GM18951 (cell line): ENCODE data around the gene PCP4.

Source experiments
- POLR2A ChIP-seq: IDR thresholded peaks from 4 replicates; pipeline ENCODE4 v1.6.1; 2011; ENCODE audit warnings: mild to moderate bottlenecking; ENCODE audit not compliant: insufficient read length, insufficient read depth; ENCODE audit errors: extremely low read depth
- in situ Hi-C: fragments of 300-500 bp; cut with MboI; formaldehyde crosslinking; loops from one replicate; pipeline ENCODE4 v1.12.0; 2022; ENCODE audit warnings: low sequenced_read_pairs, mixed read lengths, inconsistent platforms; ENCODE audit not compliant: unreplicated experiment

Gene PCP4

GRCh38 chr21:39913706-39914305 lies 46.6 kb downstream of the PCP4 start:
- in situ Hi-C loops, result no loop called here
- TF ChIP-seq POLR2A, result no peak

GRCh38 chr21:39915881-39916280 lies 48.6 kb downstream of the PCP4 start:
- in situ Hi-C loops, result no loop called here
- no peak for TF ChIP-seq POLR2A

GRCh38 chr21:39918558-39918957 lies 51.3 kb downstream of the PCP4 start:
- no peak for TF ChIP-seq POLR2A
- in situ Hi-C loops, result no loop called here

GRCh38 chr21:39923476-39923875 lies 56.2 kb downstream of the PCP4 start:
- in situ Hi-C loops, result no loop called here
- TF ChIP-seq POLR2A, result no peak

- TF ChIP-seq POLR2A, result no peak
- in situ Hi-C loops, result no loop called here
Observed at GRCh38 chr21:39924577-39925308, 57.5 kb downstream of the PCP4 start.

- in situ Hi-C loops, result no loop called here
- no peak for TF ChIP-seq POLR2A
Observed at GRCh38 chr21:39927304-39927886, 60.2 kb downstream of the PCP4 start.

- in situ Hi-C loops, result no loop called here
- no peak for TF ChIP-seq POLR2A
Observed at GRCh38 chr21:39932335-39932734, 65.1 kb downstream of the PCP4 start.

- TF ChIP-seq POLR2A, result no peak
- in situ Hi-C loops, result no loop called here
Observed at GRCh38 chr21:39934895-39935294, 67.7 kb downstream of the PCP4 start.

GRCh38 chr21:39935716-39936115 lies 68.5 kb downstream of the PCP4 start:
- in situ Hi-C loops, result no loop called here
- TF ChIP-seq POLR2A, result no peak

- in situ Hi-C loops, result no loop called here
- no peak for TF ChIP-seq POLR2A
Observed at GRCh38 chr21:39938086-39938625, 70.9 kb downstream of the PCP4 start.

- in situ Hi-C loops, result no loop called here
- TF ChIP-seq POLR2A, result no peak
Observed at GRCh38 chr21:39946199-39946598, 79.0 kb downstream of the PCP4 start.

GRCh38 chr21:39947031-39947430 lies 79.8 kb downstream of the PCP4 start:
- in situ Hi-C loops, result no loop called here
- TF ChIP-seq POLR2A, result no peak

GRCh38 chr21:39951183-39952101 lies 84.2 kb downstream of the PCP4 start:
- TF ChIP-seq POLR2A, result no peak
- in situ Hi-C loops, result no loop called here
